HG02759 (cell line): ENCODE measurements around the gene IGFBP1.
"Not testable (repeated sequence)": the region's sequence is repeated elsewhere in the genome, so short reads cannot be mapped to it uniquely, and the experiment has no call there.

Experiments
- ATAC-seq: cut with Tn5 transposase; IDR thresholded peaks from one replicate; pipeline ENCODE4 v1.9.1; 2021; ENCODE audit warnings: mild to moderate bottlenecking, moderate library complexity; ENCODE audit not compliant: unreplicated experiment

IGFBP1 gene

DNA sequence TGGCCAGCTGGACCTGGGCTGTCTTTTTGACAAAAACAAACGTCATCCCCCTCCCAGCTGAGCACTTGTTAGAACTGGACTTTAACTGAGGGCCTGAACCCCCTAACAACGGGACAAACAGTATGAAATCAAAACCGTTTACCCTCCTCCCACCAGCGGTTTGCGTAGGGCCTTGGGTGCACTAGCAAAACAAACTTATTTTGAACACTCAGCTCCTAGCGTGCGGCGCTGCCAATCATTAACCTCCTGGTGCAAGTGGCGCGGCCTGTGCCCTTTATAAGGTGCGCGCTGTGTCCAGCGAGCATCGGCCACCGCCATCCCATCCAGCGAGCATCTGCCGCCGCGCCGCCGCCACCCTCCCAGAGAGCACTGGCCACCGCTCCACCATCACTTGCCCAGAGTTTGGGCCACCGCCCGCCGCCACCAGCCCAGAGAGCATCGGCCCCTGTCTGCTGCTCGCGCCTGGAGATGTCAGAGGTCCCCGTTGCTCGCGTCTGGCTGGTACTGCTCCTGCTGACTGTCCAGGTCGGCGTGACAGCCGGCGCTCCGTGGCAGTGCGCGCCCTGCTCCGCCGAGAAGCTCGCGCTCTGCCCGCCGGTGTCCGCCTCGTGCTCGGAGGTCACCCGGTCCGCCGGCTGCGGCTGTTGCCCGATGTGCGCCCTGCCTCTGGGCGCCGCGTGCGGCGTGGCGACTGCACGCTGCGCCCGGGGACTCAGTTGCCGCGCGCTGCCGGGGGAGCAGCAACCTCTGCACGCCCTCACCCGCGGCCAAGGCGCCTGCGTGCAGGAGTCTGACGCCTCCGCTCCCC is at the start of gene IGFBP1:
Gene IGFBP1, plus strand, starts transcription at position 304 of the 808 bp plus-strand sequence. Its CDS starts 165 bp downstream, at position 469.
- no peak for ATAC-seq

DNA sequence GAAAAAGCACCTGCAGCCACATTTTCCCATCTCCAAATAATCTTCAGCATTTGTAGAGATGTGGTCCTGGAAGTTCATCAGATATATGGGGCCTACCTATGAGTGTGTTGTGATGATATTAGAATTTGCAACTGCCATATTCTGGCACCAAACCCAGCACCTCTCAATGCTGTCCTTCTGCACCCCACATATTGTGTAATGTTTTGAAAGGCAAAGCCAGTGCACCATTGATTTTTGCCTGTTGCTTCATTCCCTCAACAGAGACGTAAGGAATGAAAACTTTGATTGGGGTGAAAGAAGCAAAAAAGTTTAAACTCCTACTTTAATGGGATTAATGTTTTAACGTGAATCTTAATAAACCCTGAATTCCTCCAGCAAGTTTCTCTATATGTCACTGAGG is 49.4 kb upstream of the IGFBP1 start:
- not testable (repeated sequence) for ATAC-seq

DNA sequence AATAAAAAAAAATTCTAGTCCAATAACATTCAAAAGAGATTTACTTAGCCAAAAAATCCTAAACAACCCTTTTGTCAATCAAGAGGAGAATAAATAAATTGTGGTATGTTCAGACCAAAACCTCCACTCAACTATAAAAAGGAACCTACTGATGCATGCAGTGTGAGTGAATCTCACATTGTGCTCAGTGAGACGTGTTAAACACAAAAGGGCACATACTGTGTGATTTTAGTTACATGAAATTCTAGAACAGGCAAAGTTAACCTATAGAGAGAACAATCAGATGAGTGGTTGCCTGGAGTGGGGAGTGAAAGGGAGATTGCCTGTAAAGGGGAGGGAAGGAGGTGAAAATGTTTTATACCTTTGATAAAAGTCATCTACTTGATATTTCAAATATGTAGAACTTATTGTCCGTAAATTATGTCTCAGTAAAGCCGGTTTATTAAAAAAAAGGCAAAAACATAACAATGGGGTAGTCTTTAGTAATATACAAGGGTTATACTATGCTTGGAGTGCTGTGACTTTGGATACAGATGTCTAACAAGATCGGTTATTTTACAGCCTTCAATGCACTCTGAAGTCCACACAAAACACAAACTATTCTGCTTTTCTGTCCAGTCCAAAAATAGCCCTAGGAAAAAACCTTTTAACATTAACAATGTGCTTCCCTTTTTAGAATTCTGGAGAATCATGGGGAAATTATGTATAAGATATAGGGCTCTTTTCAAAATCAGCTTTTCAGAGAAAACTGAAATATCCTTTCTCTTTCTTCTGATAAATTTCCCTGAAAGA is 46.2 kb upstream of the IGFBP1 start:
- not testable (repeated sequence) for ATAC-seq

DNA sequence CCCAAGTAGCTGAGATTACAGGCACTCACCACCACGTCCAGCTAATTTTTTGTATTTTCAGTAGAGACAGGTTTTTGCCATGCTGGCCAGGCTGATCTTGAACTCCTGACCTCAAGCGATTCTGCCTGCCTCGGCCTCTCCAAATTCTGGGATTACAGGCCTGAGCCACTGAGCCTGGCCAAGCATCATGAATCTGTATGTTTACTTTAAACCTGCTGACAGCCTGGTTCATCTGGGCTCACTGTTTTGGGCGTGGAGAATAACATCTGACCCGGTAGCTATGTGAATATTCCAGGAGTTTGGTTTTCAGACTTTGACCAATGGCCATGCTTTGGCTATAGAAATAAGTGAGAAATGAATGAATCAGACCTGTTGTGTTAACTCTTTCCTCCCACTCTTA is 41.8 kb upstream of the IGFBP1 start:
- ATAC-seq: not testable (repeated sequence)

DNA sequence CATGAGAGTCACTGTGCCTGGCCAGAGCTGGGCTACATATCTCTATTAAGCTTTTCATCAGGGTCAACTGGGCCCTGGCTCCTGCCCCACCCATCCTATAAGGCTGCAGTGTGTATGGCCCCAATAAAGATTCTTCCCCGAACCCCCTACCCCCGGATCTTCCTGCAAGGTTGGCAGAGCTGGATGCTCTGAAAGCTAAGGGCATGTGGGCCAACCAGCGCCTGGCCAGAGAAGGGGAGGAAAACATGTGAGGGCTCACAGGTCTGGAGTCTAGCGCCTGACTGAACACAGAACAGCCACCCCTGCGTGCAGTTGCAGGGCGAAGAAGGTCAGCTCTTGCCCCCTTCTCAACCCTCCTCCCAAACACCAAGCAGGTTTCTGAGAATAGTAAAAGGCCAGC is 39.6 kb upstream of the IGFBP1 start:
- not testable (repeated sequence) for ATAC-seq

DNA sequence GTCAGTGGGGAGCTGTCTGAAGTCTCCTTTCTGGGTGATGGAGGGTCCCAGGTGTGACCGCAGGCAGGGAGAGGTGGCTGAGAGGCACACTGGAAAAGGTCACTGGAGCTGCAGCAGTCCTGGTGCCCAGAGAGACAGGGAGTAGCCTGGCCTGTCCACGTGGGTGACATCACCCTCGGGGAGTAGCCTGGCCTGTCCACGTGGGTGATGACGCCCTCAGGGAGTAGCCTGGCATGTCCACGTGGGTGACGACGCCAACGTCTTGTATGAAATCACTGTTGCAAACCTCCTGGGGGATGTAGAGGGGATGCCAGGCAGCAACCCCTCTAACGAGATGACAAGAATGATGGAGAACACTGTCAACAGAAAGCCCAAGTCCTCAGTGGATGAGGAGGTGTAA is 35.3 kb upstream of the IGFBP1 start:
- ATAC-seq: not testable (repeated sequence)

DNA sequence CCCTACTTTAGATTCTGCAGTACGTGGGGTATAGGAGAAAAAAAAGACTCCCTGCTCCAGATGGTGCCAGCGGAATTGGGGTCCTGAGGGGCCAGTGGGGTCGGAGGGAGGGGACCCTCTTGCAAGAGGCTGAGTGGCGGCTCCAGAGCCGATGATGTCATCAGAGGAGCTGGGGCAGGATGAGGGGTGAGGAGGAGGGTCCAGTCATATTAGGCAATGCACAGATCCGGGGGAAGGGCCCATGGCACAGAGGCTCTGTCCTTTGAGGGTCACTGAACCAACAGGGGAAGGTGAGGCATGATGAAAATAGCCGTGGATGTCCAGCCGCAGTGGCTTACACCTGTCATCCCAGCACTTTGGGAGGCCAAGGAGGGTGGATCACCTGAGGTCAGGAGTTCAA is 34.8 kb upstream of the IGFBP1 start:
- ATAC-seq: not testable (repeated sequence)

DNA sequence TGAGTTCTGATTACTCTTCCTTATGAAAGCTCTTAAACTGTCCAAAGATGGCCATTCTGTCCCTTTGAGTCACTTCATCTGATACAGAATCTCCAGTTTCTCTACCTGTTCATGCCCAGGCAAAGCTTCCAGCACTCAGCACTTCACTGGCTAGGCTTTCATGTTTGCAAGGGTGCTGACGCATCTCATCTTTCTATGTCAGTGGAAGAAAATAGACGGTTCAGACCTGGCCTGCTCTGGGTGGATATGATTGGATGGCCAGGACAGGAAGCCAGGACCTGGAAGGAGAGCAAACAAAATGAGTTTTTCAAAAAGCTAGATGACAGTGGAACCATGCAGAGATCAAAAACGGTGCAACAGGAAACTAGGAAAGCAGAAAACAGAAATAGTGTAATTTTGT is 32.6 kb upstream of the IGFBP1 start:
- not testable (repeated sequence) for ATAC-seq

DNA sequence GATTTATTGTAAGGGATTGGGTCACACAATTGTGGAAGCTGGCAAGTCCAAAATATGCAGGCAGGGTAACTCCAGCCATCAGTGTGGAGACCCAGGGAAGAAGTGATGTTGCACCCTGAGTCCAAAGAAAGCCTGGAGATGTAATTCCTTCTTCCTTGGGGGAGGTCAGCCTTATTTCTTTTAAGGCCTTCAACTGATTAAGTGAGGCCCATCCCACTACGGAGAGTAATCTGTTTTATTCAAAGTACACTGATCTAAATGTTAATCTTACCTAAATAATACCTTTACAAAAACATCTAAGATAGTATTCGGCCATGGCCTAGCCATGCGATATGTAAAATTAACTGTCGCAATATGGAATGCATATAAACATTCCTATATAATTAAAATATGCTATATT is 31.4 kb upstream of the IGFBP1 start:
- ATAC-seq: not testable (repeated sequence)

DNA sequence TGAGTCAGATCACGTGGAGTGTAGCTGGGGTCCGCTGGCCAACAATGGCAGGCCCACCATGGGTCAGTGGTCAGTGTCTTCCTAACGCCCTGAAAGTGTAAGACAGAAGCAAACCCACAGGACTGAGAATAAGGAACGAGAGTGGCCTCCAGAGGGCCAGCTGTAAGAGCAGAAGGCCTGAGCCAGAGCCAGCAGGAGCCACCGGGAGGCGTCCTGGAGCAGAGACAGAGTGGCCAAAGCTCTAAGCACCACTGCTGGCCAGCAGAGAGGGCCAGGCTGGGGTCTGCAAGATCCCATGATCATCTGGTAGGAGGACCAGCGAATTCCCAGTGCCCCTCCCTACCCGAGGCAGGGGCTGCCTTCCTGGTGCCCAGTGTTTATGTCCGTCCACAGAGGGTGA is 24.6 kb upstream of the IGFBP1 start:
- ATAC-seq: no peak

DNA sequence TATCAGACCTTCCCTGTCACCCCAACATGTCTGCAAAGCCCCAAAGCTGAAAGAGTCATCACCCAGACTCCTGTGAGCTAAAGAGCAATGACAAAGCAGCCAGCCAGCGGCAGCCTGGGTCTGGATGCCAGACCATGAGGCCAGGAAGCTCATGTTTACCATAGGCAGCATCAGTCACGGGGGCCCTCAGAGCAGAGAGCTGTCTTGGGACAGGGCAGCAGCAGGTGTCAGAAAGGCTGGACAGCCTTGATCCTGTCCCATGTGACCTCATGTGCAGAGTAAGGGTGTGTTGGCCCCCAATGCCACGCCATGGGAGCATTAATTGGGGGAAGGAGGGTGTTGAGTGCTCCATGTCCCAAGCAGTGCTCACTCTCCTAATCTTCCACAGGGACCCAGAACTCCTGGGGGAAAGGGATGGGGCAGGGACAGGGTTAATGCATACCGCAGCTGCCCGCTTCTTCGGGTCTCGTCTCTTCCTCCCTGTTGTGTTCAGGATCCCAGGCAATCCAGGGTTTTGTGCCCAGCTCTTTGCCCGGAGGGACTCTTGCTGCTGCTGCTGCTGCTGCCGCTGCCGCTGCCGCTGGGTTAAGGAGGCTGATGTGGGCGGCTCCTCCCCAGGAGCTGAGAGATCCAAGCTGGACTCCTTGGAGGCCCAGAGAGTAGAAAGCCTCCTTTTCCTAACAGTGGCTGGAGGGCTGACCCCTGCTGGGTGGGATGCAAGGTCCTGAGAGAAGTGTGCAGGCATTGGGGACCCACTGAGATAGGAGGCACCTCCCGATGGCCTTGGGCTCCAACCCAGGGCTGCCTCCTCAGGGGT is 22.5 kb upstream of the IGFBP1 start:
- no peak for ATAC-seq

DNA sequence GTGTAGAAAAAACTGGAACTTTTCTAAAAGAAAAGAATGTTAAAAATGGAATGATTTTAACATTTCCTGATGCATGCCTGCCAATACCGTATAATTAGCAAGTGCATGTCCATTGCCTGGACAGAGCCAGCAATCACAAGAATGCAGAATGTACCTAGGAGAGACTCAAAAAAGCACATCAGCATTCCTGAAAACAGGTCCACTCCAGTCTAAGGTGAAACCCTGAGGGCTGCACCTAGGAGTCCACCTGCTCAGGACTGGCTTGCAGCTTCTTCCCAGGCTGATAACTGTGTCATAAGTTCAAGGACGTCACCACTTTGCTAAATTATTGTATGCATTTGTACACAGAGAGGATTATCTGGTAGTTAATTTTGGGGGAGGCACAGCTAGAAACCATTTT is 20.8 kb upstream of the IGFBP1 start:
- ATAC-seq: no peak

DNA sequence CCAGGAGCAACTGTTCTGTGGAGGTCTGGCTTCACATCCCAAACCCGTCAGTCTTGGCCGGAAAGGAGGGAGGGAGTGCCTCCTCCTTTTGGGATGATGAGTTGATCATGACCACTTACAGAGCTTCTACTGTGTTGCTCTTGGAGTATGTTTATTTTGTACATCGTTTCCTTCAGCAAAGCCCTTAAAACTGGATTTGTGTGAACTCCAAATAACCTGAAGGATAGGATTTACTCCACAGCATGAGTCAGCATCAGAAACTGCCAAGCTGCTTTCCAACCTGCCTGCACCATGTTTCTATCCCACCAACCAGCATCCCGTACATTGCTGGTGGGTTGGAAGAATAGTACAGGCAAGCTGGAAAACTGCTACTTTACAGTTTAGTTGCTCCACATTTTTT is 18.9 kb upstream of the IGFBP1 start:
- no peak for ATAC-seq

DNA sequence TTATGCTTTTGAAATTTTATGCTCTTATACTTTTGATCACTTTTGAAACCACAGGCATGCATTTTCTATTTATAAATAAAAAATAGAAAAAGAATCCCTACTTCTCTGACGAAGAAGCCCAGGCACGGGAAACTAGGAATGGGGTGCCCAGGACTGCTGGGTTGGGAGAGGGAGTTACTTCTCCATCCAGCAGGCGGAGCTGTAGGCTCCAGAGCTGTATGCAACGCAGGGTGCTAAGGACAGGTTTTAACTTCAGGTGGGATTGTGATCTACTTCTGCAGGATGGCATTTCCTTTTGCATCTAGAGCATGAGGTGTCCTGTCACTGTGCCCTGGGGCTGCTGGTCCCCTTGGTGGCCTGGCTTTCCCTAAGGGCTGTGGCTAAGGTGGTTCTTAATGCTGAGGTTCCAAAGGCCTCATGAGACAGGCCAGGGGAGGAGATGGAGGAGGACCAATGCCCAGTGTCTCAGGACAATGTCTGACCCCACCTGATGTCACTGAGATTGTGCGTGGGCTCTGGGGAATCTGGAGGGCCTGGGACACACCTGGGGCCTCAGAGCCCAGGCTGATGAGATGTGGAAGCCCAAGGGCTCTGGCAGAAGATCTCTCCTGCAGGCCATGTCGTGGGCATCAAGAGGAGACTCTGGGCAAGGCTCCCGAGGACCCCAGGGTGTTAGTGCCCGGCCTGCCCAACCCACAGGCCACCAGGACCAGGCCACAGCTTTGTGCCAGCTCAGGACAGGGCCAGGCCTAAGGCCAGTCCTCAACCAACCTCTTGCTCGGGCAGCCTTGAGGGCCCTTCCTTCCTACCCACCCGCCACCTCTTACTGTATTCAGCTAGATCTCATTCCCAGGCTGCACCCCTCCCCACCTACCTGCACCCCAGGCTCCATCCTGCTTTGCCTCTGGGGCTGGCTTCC is 15.9 kb upstream of the IGFBP1 start:
- ATAC-seq: no peak

DNA sequence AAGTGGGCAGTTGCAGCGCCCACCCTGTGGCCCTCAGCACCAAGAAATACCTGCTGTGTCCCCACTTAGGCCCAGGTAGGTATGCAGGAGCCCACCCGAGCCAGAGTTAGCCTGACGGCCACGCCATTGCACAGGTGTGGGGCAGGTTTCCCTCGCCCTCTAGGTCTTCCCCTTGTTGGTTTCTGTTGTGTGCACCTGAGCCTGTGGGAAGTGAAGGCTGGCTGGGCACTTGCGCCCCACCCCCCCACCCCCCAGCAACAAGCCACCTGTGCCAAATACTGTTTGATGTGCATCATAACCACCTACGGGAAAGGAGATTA is 15.3 kb upstream of the IGFBP1 start, which contains the start of gene CCDC201:
Gene CCDC201, minus strand, starts transcription at position 48 of the 320 bp plus-strand sequence. CDS start 75 bp downstream, outside the sequence.
- no peak for ATAC-seq

DNA sequence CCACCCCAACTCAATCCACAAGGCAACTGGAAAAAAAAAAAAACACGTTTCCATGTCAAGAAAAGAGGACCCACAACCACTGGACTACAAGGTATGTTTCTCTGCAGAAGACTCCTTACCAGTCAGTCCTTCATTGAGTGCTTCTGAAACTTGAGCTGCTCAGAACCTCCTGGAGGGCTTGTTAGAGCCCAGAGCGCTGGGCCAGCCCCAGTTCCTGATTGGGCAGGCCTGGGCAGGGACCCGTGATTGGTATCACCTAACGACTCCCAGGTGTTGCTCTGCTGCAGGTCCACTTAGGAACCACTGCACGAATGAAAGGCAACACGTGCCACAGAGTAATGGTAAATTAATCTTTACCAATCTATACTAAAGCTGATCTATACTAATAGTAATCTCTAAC is 14.9 kb upstream of the IGFBP1 start:
- ATAC-seq: no peak

DNA sequence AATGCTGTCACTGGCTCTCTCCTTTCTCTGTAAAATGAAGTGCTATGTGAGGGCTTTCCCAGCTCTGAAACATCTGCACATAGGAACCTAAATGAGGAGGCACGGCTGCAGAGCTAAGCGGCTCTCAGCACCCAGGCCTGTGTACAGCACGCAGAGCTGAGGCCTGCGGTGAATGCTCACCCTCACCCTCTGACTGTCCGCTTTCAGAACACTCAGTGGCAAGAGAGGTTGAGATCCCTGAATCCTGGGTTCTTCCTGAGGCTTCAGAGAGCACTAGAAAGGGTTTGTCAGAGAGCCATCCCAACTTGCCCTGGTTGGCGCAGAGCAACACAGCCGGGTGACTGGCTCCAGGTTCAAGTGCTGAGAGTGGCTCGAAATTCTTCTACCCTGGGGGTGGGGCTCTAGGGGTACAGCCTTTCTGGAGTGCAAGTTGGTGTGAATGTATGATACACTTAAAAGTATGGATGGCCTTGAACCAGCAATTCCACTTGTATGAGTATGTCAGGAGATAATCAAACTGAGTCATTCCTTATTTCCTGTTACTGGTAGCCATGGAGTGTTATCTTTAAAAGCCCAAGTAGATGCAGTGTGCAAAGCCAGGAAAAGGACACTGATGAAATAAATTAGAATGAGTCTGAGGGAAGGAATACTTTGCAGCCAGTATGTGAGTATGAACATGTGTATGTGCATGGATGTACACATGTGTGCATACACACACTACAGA is 13.7 kb upstream of the IGFBP1 start:
- ATAC-seq: no peak

DNA sequence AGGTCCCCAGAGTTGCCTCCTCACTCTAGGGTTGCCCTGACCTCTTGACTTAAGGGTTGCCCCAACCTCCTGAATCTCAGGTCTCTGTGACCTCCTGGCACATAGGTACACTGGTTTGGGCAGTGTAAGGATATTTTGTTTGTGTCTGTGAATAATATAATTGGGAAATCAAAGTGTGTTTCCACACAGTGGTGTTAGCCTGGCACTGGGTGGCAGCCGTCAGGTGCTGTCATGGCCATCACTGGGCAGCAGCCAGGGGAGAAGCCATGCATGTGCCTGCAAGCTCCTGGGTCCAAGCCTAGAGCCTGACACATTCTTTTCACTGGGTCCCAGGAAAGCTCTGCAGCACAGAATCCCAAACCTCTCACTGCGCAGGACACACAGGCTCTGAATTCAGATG is 11.8 kb upstream of the IGFBP1 start:
- ATAC-seq: no peak

DNA sequence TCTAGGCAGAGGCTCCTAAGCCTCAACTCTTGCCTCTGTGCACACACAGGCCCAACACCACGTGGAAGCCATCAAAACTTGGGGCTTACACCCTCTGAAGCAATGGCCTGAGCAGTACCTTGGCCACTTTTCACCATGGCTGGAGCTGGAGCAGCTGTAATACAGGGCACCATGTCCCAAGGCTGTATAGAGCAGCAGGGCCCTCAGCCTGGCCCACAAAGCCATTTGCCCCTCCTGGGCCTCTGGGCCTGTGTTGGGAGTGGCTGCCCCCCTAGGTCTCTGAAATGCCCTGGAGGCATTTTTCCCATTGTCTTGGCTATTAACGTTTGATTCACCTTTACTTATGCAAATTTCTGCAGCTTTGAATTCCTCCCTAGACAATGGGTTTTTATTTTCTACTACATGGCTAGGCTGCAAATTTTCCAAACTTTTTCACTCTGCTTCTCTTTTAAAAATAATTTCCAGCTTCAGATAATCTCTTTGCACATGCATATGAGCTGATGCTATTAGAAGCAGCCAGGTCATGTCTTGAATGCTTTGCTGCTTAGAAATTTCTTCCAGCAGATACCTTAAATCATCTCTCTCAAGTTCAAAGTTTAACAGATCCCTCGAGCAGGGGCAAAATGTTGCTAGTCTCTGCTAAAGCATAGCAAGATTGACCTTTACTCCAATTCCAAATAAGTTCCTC is 9.7 kb upstream of the IGFBP1 start:
- no peak for ATAC-seq
